WTC11 (cell line): ENCODE measurements around the gene GMEB2. TPM values are rescaled to one million over a fixed set of nuclear protein-coding genes. Genes with fewer than 3 reads are reported as not detected.
A peak's percentile ranks its signal among the peaks of the same experiment; 100 is the strongest.

Source experiments
- ATAC-seq: fragments of 200-7000 bp; cut with Tn5 transposase; 2 replicates; pipeline ENCODE4 v1.10.0; 2021; ENCODE audit warnings: mild to moderate bottlenecking, moderate library complexity
- CTCF ChIA-PET: fragments of 300-600 bp; sonication (Branson Sonifier 250); formaldehyde crosslinking; loops from one replicate; lab custom pipeline; 2021; ENCODE audit warnings: antibody characterized with exemption; lab: Charles Lee
- POLR2A ChIA-PET: fragments of 350-600 bp; sonication (Branson Sonifier 250); formaldehyde crosslinking; loops from one replicate; lab custom pipeline; 2021; ENCODE audit warnings: antibody characterized with exemption; lab: Charles Lee
- DNase-seq: peaks from one replicate; pipeline ENCODE4 v3.0.0; 2021; ENCODE audit warnings: low spot score
- H3K27ac Mint-ChIP-seq: 2 replicates; pipeline ENCODE4 v1.8.0; 2021; ENCODE audit warnings: mixed read lengths
- H3K27me3 Mint-ChIP-seq: 2 replicates; pipeline ENCODE4 v1.8.0; 2021; ENCODE audit warnings: low read depth, mild to moderate bottlenecking, moderate library complexity, mixed read lengths
- H3K36me3 Mint-ChIP-seq: 2 replicates; pipeline ENCODE4 v1.8.0; 2021; ENCODE audit warnings: mixed read lengths
- H3K4me1 Mint-ChIP-seq: 2 replicates; pipeline ENCODE4 v1.8.0; 2022; ENCODE audit warnings: mixed read lengths
- H3K4me3 Mint-ChIP-seq: 2 replicates; pipeline ENCODE4 v1.8.0; 2021; ENCODE audit warnings: mild to moderate bottlenecking, moderate library complexity, mixed read lengths
- H3K9me3 Mint-ChIP-seq: 2 replicates; pipeline ENCODE4 v1.8.0; 2021; ENCODE audit warnings: mixed read lengths
- AFF4 ChIP-seq: sonication (generic); formaldehyde crosslinking; IDR thresholded peaks from 2 replicates; pipeline ENCODE4 v1.8.1; 2023; ENCODE audit warnings: mild to moderate bottlenecking, missing genetic modification reagents, borderline replicate concordance
- ESRRA ChIP-seq: sonication (generic); formaldehyde crosslinking; IDR thresholded peaks from 2 replicates; pipeline ENCODE4 v1.8.1; 2022; ENCODE audit warnings: mild to moderate bottlenecking, missing genetic modification reagents, borderline replicate concordance
- FOXK1 ChIP-seq: sonication (generic); formaldehyde crosslinking; IDR thresholded peaks from 2 replicates; pipeline ENCODE4 v1.8.0; 2022; ENCODE audit warnings: mild to moderate bottlenecking, moderate library complexity, missing genetic modification reagents
- FOXP1 ChIP-seq: sonication (generic); formaldehyde crosslinking; IDR thresholded peaks from 2 replicates; pipeline ENCODE4 v1.8.0; 2022; ENCODE audit warnings: missing genetic modification reagents, mild to moderate bottlenecking, moderate library complexity, borderline replicate concordance
- HMGA2 ChIP-seq: fragments of 250-450 bp; sonication (Bioruptor Pico); IDR thresholded peaks from 2 replicates; pipeline ENCODE4 v1.4.0; 2021; ENCODE audit warnings: mild to moderate bottlenecking, moderate library complexity
- NFATC4 ChIP-seq: fragments of 250-450 bp; sonication (Bioruptor Pico); IDR thresholded peaks from 2 replicates; pipeline ENCODE4 v1.9.0; 2021; ENCODE audit warnings: mild to moderate bottlenecking
- SMAD4 ChIP-seq: sonication (generic); formaldehyde crosslinking; IDR thresholded peaks from 2 replicates; pipeline ENCODE4 v1.8.0; 2022; ENCODE audit warnings: mild to moderate bottlenecking, missing genetic modification reagents
- ZMAT4 ChIP-seq: fragments of 250-450 bp; sonication (Bioruptor Pico); IDR thresholded peaks from 2 replicates; pipeline ENCODE4 v1.9.0; 2021; ENCODE audit warnings: mild to moderate bottlenecking
- ZNF281 ChIP-seq: sonication (generic); formaldehyde crosslinking; IDR thresholded peaks from 2 replicates; pipeline ENCODE4 v1.8.0; 2023; ENCODE audit warnings: mild to moderate bottlenecking, missing genetic modification reagents
- ZNF416 ChIP-seq: fragments of 250-450 bp; sonication (Bioruptor Pico); IDR thresholded peaks from 2 replicates; pipeline ENCODE4 v1.9.0; 2021; ENCODE audit warnings: mild to moderate bottlenecking, inconsistent platforms
- ZSCAN18 ChIP-seq: fragments of 250-450 bp; sonication (Bioruptor Pico); IDR thresholded peaks from 2 replicates; pipeline ENCODE4 v2.1.2; 2022; ENCODE audit warnings: mild to moderate bottlenecking, moderate library complexity
- total RNA-seq: library from RNA; stranded (reverse); gene quantifications from 3 replicates; pipeline ENCODE4 v1.2.3, GENCODE V29; 2021
- TF ChIP-seq, protein P1 (sequence below): sonication (generic); formaldehyde crosslinking; IDR thresholded peaks from 2 replicates; pipeline ENCODE4 v1.8.1; 2023; ENCODE audit warnings: mild to moderate bottlenecking, moderate library complexity, missing genetic modification reagents
- TF ChIP-seq, protein P2 (sequence below): fragments of 250-450 bp; sonication (Bioruptor Pico); IDR thresholded peaks from 2 replicates; pipeline ENCODE4 v1.9.0; 2021; ENCODE audit warnings: moderate library complexity, mild to moderate bottlenecking, inconsistent platforms, borderline replicate concordance

The GMEB2 gene
- total RNA-seq, 1 experiment from 2014 or later: 14.8 TPM

- no peak for DNase-seq
- H3K4me3 Mint-ChIP-seq: no peak overlapping the region
- H3K36me3 Mint-ChIP-seq: no peaks in the 10 kb centered on the region
- ChIA-PET POLR2A (no interaction called here), CTCF (interaction anchor here (0.7 to 1.0 kb wide), 3 partner anchors 12 to 207 kb away, joined by 3 read pairs; partner anchors contain the start of gene PTK6)
- TF ChIP-seq AFF4 (CRISPR knock-in tag): no peak
- TF ChIP-seq ZNF281 (CRISPR knock-in tag): no peak
- TF ChIP-seq FOXP1 (CRISPR knock-in tag): 0 out of 2 replicates have a peak, but pooled peaks have one; percentile 19
- no peaks in the 10 kb centered on the region for H3K9me3 Mint-ChIP-seq
- H3K27me3 Mint-ChIP-seq: no peaks in the 10 kb centered on the region
- H3K4me1 Mint-ChIP-seq: no peaks in the 10 kb centered on the region
- H3K27ac Mint-ChIP-seq: no peak overlapping the region
- no peak for ATAC-seq
Measured at GRCh38 chr20:63568170-63568981, 58.5 kb downstream of the GMEB2 start.

DNA sequence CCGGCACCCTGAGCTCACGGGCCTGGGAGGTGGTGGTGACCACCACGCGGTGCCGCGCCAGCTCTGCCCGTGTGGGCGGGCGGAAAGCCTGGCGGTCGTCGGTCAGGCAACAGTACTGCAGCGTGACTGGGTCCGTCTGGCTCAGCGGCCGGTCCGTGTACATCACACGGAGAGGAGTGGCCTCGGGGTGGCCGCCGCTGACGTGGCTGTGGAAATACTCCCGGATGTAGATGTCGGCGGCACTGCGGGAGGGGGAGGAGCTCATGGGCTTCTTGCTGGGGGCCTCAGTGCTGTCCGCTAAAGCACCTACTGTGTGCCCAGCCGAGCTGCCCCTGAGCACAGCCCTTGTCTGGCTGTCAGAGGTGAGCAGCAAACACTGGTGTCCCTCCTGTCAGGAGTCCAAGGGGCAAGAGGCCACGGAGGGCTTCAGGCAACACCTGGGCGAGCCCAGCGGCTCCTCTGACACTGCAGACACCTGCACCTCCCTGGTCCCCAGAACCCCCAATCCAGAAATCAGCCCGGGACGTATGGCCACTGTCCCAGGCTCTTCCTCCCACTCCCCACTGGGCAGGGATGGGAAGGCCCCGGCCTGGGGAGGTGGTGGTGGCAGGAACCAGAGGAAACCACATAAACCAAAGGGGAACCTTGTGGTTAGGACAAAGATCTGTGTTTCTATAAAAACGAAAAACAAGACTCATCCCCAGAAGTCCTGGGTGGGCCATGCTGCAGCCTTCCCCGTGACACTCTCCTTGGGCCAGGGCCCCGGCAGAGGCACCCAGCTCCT is 59.3 kb downstream of the GMEB2 start:
- DNase-seq (no peak), ATAC-seq (no peak)
- H3K27me3 Mint-ChIP-seq: no peaks in the 10 kb centered on the region
- TF ChIP-seq HMGA2 (CRISPR knock-in tag): no peak
- no peak for TF ChIP-seq ZNF416 (CRISPR knock-in tag)
- no peak for TF ChIP-seq NFATC4 (CRISPR knock-in tag)
- TF ChIP-seq, protein P1, sequence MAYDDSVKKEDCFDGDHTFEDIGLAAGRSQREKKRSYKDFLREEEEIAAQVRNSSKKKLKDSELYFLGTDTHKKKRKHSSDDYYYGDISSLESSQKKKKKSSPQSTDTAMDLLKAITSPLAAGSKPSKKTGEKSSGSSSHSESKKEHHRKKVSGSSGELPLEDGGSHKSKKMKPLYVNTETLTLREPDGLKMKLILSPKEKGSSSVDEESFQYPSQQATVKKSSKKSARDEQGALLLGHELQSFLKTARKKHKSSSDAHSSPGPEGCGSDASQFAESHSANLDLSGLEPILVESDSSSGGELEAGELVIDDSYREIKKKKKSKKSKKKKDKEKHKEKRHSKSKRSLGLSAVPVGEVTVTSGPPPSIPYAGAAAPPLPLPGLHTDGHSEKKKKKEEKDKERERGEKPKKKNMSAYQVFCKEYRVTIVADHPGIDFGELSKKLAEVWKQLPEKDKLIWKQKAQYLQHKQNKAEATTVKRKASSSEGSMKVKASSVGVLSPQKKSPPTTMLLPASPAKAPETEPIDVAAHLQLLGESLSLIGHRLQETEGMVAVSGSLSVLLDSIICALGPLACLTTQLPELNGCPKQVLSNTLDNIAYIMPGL (CRISPR knock-in tag): no peak
- no peak for TF ChIP-seq ZSCAN18
- TF ChIP-seq, protein P2, sequence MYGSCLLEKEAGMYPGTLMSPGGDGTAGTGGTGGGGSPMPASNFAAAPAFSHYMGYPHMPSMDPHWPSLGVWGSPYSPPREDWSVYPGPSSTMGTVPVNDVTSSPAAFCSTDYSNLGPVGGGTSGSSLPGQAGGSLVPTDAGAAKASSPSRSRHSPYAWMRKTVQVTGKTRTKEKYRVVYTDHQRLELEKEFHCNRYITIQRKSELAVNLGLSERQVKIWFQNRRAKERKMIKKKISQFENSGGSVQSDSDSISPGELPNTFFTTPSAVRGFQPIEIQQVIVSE (CRISPR knock-in tag): no peak
- no peak for TF ChIP-seq FOXK1 (CRISPR knock-in tag)
- TF ChIP-seq ESRRA (CRISPR knock-in tag): no peak
- no peak for TF ChIP-seq ZMAT4 (CRISPR knock-in tag)
- TF ChIP-seq SMAD4: no peak
- no peak overlapping the region for H3K4me3 Mint-ChIP-seq
- no peaks in the 10 kb centered on the region for H3K9me3 Mint-ChIP-seq
- H3K4me1 Mint-ChIP-seq: no peaks in the 10 kb centered on the region
- H3K27ac Mint-ChIP-seq: no peak overlapping the region
- H3K36me3 Mint-ChIP-seq: no peaks in the 10 kb centered on the region
- ChIA-PET CTCF (interaction anchor here (0.7 to 1.3 kb wide), 2 partner anchors 29 to 30 kb away, joined by 3 to 5 read pairs; partner anchors contain the start of gene PTK6), POLR2A (no interaction called here)
